ENCODE data around the gene NR3C1.

Gene NR3C1

GRCh38 chr5:143399616-143400540, 3.6 kb downstream of the NR3C1 start:
- TF ChIP-seq CTCF (IDR thresholded peaks at IDR 0.05; ENCODE audit: low read depth, low read length, poor library complexity, severe bottlenecking) = no peak
- TF ChIP-seq EZH2phosphoT487 (IDR thresholded peaks at IDR 0.05; ENCODE audit: borderline replicate concordance, low read length) = no peak
- Histone ChIP-seq H3K4me1 (ENCODE audit: control insufficient read depth, low read length) (peaks cover 67% of the 10 kb centered on the region), H3K27ac (ENCODE audit: low read depth, low read length) (peak overlapping the region; percentile 19; the same call in 1 of the 2 replicates), H3K79me2 (ENCODE audit: control insufficient read depth, low read length) (peaks cover 92% of the 10 kb centered on the region), H3F3A (ENCODE audit: control insufficient read depth, insufficient read depth) (peaks cover 21% of the 10 kb centered on the region), H3K9me2 (replicated peaks; ENCODE audit: control insufficient read depth, low read length) (no peaks in the 10 kb centered on the region), H3K36me3 (ENCODE audit: control insufficient read depth, low read length) (peaks cover 79% of the 10 kb centered on the region), H4K20me1 (ENCODE audit: control insufficient read depth, insufficient read depth, low read depth, low read length) (peaks cover 35% of the 10 kb centered on the region), H3K9me3 (ENCODE audit: control insufficient read depth, insufficient read depth, low read length) (no peaks in the 10 kb centered on the region), H3K27me3 (ENCODE audit: control insufficient read depth, low read length) (no peaks in the 10 kb centered on the region), H3K4me3 (ENCODE audit: low read length) (peak overlapping the region; percentile 88), H3K4me2 (ENCODE audit: low read length) (peak overlapping the region; percentile 81)

DNA sequence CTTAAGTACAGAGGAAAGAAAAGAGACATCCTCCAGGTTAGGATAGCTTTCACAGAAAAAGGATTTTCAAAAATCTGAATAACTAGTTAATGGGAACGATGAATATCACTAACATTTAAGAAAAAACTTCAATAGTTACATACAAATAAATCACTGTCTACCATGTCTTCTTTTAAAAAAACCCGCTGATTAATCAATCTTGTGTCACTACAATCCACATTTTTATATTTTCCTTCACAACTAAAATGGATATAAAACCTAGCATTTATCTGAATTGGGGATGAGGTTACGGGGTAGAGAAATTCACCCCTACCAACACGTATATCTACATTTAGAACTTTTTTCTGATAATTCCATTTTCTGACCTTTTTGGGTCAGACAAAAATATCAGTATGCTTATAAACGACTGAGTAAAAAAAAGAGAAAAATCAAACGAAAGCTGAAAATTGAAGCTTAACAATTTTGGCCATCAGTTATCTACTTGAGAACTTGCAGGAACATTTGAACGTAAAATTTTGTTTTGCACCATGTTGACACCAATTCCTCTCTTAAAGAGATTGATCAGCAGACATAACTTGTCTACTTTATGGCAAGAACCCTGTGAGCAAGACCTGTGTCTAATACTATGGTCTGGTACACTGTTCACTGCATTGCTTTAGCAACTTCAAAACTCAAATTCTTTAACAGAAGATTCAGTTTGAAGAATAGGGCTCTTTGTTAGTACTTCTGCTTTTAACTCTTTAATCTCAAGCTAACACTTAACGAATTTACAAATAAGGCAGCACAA, 4.8 kb downstream of the NR3C1 start:
- TF ChIP-seq EZH2phosphoT487 (IDR thresholded peaks at IDR 0.05; ENCODE audit: borderline replicate concordance, low read length) = no peak
- no peak for TF ChIP-seq CTCF (IDR thresholded peaks at IDR 0.05; ENCODE audit: low read depth, low read length, poor library complexity, severe bottlenecking)
- Histone ChIP-seq H3K4me2 (ENCODE audit: low read length) (peak overlapping the region; percentile 81), H3K27me3 (ENCODE audit: control insufficient read depth, low read length) (no peaks in the 10 kb centered on the region), H3K9me3 (ENCODE audit: control insufficient read depth, insufficient read depth, low read length) (no peaks in the 10 kb centered on the region), H3K79me2 (ENCODE audit: control insufficient read depth, low read length) (peaks cover 99% of the 10 kb centered on the region), H3K36me3 (ENCODE audit: control insufficient read depth, low read length) (peaks cover 89% of the 10 kb centered on the region), H3K4me3 (ENCODE audit: low read length) (peak overlapping the region; percentile 88), H4K20me1 (ENCODE audit: control insufficient read depth, insufficient read depth, low read depth, low read length) (peaks cover 37% of the 10 kb centered on the region), H3K4me1 (ENCODE audit: control insufficient read depth, low read length) (peaks cover 76% of the 10 kb centered on the region), H3K9me2 (replicated peaks; ENCODE audit: control insufficient read depth, low read length) (no peaks in the 10 kb centered on the region), H3F3A (ENCODE audit: control insufficient read depth, insufficient read depth) (peaks cover 18% of the 10 kb centered on the region), H3K27ac (ENCODE audit: low read depth, low read length) (peak overlapping the region; percentile 26)

DNA sequence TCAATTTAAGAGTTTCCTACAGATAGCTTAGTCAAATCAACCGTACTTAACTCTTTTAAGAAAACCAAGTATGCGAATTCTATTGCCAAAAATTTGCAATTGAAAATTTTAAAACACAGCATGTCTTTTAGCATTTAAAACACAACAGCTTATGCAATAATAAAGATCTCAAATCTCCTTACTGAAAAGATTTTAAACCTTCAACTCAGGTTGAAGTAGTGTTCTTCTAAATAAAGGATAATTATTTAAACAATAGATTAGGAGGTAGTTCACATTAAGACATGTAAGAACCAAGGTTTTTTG, 5.5 kb downstream of the NR3C1 start:
- TF ChIP-seq EZH2phosphoT487 (IDR thresholded peaks at IDR 0.05; ENCODE audit: borderline replicate concordance, low read length) = no peak
- no peak for TF ChIP-seq CTCF (IDR thresholded peaks at IDR 0.05; ENCODE audit: low read depth, low read length, poor library complexity, severe bottlenecking)
- Histone ChIP-seq H4K20me1 (ENCODE audit: control insufficient read depth, insufficient read depth, low read depth, low read length) (peaks cover 37% of the 10 kb centered on the region), H3K36me3 (ENCODE audit: control insufficient read depth, low read length) (peaks cover 95% of the 10 kb centered on the region), H3K9me2 (replicated peaks; ENCODE audit: control insufficient read depth, low read length) (no peaks in the 10 kb centered on the region), H3K79me2 (ENCODE audit: control insufficient read depth, low read length) (peaks cover 100% of the 10 kb centered on the region), H3K4me1 (ENCODE audit: control insufficient read depth, low read length) (peaks cover 82% of the 10 kb centered on the region), H3K4me3 (ENCODE audit: low read length) (peak overlapping the region; percentile 88), H3K27ac (ENCODE audit: low read depth, low read length) (peak overlapping the region; percentile 26), H3K4me2 (ENCODE audit: low read length) (peak overlapping the region; percentile 81), H3K27me3 (ENCODE audit: control insufficient read depth, low read length) (no peaks in the 10 kb centered on the region), H3K9me3 (ENCODE audit: control insufficient read depth, insufficient read depth, low read length) (no peaks in the 10 kb centered on the region), H3F3A (ENCODE audit: control insufficient read depth, insufficient read depth) (peaks cover 18% of the 10 kb centered on the region)
